DND-41 (cell line): ENCODE measurements around the gene METAP1D.

ENCODE experiments used
- EZH2 ChIP-seq: IDR thresholded peaks from 3 replicates; pipeline ENCODE4 v1.6.1; 2012; ENCODE audit warnings: borderline replicate concordance, low read depth, mild to moderate bottlenecking, moderate library complexity, low read length, inconsistent platforms; ENCODE audit not compliant: severe bottlenecking
- TF ChIP-seq, protein P1 (sequence below): IDR thresholded peaks from 2 replicates; pipeline ENCODE4 v1.5.1; 2012; ENCODE audit warnings: borderline replicate concordance, low read length, moderate library complexity, mild to moderate bottlenecking; ENCODE audit not compliant: poor library complexity, severe bottlenecking; ENCODE audit errors: extremely low read depth

DNA sequence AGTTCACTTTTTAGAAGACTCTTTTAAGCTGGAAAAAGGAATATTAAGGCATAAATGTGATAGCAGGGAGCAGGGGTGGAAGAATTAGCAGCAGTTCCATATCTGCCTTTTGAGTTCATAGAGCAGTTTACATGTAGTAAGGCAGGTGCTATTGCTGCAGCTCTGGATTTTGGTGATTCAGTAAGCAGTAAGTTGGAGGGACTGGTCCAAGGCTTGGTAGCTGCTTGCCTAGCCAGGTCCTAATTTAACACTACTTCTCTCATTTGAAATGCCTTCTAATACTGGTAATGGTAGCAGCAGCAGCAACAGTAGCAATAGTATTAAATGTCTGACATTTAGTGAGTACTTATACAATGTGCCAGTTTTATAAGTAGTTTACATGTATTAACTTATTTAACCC, 47.5 kb upstream of the METAP1D start:
- TF ChIP-seq, protein P1, sequence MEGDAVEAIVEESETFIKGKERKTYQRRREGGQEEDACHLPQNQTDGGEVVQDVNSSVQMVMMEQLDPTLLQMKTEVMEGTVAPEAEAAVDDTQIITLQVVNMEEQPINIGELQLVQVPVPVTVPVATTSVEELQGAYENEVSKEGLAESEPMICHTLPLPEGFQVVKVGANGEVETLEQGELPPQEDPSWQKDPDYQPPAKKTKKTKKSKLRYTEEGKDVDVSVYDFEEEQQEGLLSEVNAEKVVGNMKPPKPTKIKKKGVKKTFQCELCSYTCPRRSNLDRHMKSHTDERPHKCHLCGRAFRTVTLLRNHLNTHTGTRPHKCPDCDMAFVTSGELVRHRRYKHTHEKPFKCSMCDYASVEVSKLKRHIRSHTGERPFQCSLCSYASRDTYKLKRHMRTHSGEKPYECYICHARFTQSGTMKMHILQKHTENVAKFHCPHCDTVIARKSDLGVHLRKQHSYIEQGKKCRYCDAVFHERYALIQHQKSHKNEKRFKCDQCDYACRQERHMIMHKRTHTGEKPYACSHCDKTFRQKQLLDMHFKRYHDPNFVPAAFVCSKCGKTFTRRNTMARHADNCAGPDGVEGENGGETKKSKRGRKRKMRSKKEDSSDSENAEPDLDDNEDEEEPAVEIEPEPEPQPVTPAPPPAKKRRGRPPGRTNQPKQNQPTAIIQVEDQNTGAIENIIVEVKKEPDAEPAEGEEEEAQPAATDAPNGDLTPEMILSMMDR = no peak
- no peak for TF ChIP-seq EZH2
